Fibroblast of skin of abdomen (primary cell): ENCODE data around the gene SDK2.

ENCODE experiments used
- DNase-seq: peaks from one replicate; pipeline ENCODE4 v3.0.0-alpha.2; 2013

The SDK2 gene

GRCh38 chr17:73357318-73357717 is 286.9 kb downstream of the SDK2 start:
- no peak for DNase-seq

- DNase-seq = no peak
These were observed 287.6 kb downstream of the SDK2 start for GRCh38 chr17:73356561-73357170.

DNA sequence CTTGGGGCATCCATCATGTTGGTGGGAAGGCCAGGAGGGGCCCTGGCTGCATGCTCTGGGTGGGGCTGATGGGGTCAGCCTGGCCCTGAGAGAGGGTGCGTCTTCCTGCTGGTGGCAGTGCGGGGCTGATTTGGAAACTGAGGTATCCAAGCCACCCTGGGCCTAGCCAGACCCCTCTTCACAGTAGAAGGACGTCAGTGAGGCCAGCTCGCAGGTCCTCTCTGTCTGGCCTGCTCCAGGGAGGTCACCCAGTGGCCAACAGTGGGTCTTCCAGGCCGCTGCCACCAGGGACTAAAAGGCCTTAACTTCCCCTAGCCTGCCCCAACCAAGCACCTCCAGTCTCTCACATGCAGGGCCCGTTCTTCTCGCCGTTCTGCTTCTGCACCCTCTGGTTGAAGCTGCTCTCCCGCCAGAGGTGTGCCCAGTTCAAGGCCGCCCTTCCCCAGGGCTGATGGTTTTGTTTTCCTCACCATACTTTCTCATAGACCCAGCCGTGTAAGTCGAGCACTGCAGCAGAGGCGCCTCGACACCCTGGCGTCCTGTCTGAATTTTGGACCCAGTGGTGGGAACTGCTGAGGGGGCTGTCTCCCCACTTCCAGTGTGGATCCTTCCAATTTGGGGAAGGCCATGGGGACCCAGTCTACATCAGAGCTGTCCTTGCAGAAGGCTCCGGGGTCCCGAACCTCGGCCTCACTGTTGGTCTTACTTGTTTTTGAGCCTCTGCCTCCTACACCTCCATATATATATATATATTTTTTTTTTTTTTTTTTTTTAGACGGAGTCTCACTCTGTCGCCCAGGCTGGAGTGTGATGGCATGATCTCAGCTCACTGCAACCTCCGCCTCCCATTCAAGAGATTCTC is 289.6 kb downstream of the SDK2 start:
- DNase-seq = no peak

- DNase-seq = no peak
These were observed 292.0 kb downstream of the SDK2 start for GRCh38 chr17:73352261-73352660.

DNA sequence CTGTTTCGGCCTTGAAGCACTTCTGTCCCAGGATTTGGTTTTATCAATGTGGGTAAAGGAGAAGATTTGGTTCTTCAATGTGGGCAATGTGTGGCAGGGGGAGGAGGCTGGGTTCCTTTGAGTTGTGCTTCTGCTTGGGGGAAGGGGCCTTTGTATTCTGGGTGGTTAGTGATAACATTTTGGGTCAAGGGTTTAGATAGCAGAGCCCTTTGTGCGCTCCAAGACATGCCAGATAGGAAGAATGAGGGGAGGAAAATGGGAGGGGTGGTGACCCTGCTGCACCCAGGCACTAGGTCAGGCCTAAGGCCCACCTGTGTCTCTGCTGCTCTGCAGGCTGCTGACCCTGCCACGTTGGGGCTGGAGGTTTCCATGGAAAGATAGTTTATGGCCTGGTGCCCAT is 292.5 kb downstream of the SDK2 start:
- DNase-seq = no peak

- no peak for DNase-seq
These were observed 293.4 kb downstream of the SDK2 start for GRCh38 chr17:73350864-73351263.

DNA sequence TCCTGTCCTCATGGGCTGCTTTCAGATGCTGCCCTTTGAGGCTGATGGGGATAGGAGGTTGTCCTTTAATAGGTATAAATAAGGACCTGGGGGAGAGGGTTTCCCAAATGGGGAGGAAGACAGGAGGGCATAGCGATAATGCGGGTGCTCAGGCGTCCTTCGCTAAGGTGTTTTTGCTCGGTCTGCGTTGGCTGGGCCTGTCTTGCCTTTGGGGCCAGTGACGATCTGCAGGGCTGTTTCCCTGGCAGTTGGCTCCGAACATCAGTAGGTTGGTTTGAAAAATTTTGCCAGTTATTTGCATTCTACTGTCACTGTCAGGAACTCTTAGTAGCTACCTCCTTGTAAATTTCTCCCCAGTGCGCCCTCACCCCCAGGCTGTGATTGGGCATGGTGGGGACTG is 294.6 kb downstream of the SDK2 start:
- no peak for DNase-seq

DNA sequence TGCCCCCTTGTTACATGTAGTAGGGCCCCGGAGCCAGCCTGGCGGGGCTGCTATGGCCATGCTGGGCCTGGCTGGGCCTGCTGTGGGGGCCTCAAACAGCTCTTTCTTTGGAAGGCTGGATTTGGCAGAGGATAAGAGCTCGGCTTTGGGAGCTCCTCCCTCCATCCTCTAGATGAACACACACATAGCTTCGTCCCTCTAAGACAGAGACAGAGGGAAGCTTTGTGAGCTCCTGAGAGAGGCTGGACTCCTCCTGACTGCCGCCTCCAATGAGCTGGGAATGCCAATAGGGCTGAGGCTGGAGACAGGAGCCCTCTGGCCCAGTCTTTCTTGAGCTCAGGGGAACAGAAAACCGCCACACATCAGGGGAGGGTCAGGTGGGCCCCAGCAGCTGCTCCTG is 295.1 kb downstream of the SDK2 start:
- peak; percentile 25 for DNase-seq

GRCh38 chr17:73348829-73349095 is 295.5 kb downstream of the SDK2 start:
- DNase-seq = no peak

GRCh38 chr17:73348018-73348828 is 296.0 kb downstream of the SDK2 start:
- DNase-seq = no peak

DNA sequence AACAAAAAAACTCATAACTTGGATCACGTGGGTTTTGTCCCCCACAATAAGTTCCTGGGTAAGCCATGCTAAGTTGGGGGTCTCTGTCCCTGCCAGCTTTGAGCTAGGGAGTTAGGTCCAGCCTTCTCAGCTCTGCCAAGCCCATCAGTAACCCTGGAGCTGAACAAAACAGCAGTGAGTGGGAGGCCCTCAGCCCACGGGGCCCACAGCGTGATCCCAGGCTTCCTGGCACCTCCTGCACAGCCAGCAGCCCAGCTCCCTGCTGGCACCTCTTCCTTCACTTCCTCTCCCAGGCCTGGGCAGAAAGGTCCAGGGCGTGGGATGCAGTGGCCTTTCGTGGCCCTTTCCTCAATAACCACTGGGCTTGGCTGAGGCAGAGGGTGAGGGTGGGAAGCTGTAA is 296.9 kb downstream of the SDK2 start:
- no peak for DNase-seq

DNA sequence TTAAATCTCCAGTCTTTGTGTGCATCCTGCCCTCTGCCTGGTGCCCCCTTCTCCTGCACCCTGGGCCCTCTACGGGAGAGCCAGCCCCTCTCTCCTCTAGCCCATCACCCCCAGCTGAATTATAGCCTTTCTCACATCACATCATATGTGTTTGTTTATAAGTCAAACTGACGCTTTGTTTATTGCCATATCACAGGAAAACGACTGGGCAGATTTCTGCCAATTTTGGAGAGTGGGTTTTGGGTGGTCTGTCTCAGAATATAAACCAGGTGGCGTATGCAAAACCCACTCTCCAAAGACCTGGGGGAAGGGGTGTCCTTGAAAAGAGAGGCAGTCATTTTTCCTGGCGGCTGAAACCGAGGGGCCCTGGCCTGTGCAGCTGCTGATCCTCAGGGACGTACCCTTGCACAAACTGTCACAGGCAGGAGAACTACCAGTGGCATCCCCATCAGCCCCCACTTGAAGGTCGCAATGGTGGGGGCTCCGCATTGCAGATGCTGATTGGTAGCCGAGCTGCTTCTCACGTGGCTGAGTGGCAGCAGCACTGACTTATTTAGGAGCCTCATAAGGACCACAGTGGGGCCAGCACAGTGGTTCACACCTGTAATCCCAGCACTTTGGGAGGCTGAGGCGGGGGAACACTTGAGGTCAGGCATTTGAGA is 297.6 kb downstream of the SDK2 start:
- no peak for DNase-seq

DNA sequence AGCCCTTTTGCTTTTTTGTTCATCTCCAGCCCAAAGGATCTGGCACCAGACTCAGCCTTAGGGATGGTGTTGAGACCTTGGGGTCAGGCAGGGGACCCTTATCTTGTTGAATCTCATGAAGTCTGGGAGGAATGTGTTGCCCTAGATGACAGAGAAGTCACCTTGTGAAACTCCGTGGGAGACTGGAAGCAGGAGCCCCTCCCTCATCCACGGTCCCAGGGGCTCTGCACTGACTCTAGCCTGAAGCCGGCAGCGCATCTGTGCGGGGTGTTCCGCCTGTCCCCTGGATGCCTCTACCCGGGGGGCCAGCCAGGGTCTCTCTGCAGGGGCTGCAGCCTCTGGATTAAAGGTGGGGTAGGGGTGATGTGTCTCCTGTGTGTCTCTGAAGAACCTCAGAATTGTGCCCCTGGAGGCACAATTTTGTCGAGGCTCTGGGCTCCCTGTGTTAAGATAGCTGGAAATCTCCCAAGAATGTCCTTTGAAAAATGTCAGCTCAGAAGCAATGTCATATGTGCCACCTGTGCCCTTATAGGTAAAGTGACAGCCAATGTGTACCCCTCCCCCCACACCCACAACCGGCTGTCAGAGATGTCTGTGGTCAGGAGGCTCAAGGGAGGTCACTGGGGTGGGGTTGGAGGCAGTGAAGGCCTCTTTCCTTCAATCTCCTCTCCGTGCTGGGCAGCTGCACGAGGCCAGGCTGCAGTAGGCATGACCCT is 300.3 kb downstream of the SDK2 start:
- DNase-seq = no peak

GRCh38 chr17:73343168-73343634 is 301.0 kb downstream of the SDK2 start:
- DNase-seq = peak; percentile 96

- DNase-seq = peak; percentile 91
These were observed 301.6 kb downstream of the SDK2 start for GRCh38 chr17:73342541-73343167.

- DNase-seq = peak; percentile 85
These were observed 302.2 kb downstream of the SDK2 start for GRCh38 chr17:73342050-73342522.

DNA sequence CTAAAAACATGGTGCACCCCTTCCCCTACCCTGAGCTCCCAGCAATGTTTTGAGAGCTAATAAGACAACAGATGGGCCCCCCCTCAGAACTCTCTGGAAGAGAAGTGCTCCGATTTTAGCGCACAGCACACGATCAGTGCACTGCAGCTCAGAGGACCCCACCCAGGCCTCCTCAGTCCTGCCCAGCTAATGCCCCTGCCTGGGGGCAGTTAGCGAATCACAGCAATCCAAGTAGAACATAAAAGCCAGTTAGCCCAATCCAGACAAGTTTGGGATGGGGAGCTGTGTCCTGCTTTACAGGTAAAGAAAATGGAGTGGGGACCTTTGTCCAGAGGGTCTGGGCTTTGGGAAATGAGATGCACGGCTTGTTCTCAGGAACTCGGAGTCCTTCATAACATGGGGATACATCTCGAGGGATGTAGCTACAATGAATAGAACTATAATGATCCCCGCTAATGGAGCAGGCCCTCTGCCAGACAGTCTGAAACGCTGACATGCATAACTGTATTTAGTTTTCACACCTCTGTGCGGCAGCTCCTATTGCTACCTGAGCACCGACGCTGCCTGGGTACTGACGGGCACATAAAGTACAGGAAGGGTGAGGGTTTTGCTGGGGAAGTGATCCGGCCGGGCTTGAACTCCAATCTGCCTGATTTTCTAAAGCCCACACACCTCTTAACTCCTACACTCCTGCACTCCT is 302.7 kb downstream of the SDK2 start:
- no peak for DNase-seq

DNA sequence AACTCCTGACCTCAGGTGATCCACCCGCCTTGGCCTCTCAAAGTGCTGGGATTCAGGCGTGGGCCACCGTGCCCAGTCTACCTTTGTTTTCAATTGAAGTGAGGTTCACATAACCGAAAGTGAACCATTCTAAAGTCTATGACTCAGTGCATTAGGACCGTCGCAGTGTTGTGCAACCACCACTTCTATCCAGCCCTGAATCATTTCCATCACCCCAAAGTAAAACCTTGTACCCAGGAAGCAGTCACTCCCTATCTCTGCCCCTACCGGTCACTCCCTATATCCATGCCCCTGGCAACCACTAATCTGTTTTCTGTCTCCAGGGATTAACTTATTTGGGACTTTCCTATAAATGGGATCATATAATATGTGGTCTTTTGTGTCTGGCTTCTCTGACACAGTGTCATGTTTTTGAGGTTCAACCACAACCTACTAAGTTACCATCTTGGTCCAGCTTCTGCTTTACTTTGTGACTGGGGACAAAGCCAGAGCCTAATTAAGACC is 304.1 kb downstream of the SDK2 start:
- DNase-seq = peak; percentile 88

DNA sequence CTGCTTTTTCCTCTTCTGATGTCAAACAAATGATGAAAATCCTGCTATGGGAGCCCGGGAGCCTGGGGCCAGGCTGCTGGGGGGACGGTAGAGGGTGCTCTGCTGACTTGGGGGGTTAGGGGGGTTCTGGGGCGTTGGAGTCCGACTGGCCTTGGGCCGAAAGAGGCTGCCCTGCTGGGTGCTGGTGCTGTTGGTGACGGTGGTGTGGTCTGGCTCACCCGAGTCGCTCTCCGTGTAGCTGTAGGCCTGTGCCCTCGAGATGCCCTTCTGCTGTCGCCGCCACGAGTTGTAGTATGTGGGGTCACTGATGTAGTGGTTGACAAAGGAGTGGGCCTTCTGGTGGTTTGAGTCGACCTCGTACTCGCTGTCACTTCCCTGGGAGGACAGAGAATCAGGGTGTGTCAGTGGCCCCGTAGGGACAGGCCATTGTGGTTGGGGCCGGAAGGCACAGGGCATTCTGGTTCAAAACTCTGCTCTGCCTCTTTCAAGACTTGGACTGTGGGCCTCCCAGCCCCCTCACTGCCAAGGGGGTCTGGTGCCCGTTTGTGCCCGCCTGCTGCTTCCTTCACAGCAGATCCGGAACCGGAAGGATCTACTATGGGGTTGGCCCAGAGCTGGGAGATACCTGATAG is 305.6 kb downstream of the SDK2 start:
- DNase-seq = no peak

- DNase-seq = peak; percentile 21
These were observed 306.2 kb downstream of the SDK2 start for GRCh38 chr17:73338050-73338521.
